Fibroblast of skin of abdomen (primary cell): ENCODE data around the gene CEBPZ. TPM values are rescaled to one million over a fixed set of nuclear protein-coding genes. Genes with fewer than 3 reads are reported as not detected.
"Not testable (repeated sequence)": the region's sequence is repeated elsewhere in the genome, so short reads cannot be mapped to it uniquely, and the experiment has no call there.

Source experiments
- DNase-seq: peaks from one replicate; pipeline ENCODE4 v3.0.0-alpha.2; 2013
- polyA plus RNA-seq, 2 experiments: library from polyadenylated mRNA; unstranded; fragments of 120-200 nt; gene quantifications; one replicate each; pipeline ENCODE4 v1.2.1, GENCODE V29; 2013; ENCODE audit not compliant: insufficient read length in 2 of 2

CEBPZ gene
- polyA plus RNA-seq (2013, experiment 1 of 2; ENCODE audit: insufficient read length): 39.6 TPM
- polyA plus RNA-seq (2013, experiment 2 of 2; ENCODE audit: insufficient read length): 37.6 TPM

DNA sequence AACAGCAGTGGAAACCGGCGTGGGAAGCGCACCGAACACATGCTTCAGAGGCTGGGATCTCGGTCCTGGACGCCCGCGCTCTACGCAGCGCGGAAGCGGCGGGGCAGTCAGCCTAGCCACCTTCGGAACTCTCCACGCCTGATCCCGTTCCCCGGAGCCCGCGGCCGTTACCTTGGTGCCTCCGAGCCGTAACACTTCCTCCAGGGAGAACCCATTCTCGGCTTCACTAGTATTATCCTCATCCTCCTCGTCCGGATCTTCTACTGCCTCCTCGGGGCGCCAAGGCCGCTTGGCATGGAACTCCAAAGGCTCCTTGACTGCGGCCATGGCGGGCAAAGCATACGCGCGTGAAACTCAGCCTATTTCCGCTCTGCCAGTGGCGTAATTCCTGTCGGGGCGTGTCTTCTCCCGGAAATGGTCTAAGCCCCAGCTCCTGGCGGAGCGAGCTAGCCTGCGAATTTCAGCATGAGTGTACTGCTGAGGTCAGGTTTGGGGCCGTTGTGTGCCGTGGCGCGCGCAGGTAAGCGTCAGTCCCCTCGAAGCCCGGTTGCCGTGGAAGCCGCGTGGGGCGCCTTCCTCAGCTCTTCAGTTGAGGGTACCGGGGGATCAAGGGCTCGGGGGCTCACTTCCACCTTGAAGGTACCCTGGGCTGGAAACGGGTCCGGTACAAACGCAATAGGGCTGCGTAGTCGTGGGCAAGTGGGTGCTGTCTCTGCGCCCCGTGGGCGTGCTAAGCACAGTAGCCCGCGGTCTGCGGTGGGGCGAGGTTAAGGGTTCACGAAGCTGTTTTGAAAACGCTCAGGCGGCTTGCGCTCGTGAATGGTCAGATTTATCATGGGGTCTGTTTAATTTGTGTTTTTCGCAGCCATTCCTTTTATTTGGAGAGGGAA, at the start of gene CEBPZ, which contains the start of gene NDUFAF7:
Gene CEBPZ (minus strand): TSS at position 356 of the 890 bp plus-strand sequence. CDS start 29 bp downstream, at position 327.
Gene NDUFAF7 (plus strand): TSS at position 418 of the 890 bp plus-strand sequence. CDS start 48 bp downstream, at position 466.
- peak; percentile 89 for DNase-seq

- DNase-seq: no peak
Measured at GRCh38 chr2:37276291-37276690, 44.9 kb upstream of the CEBPZ start.

GRCh38 chr2:37274359-37274965, 43.1 kb upstream of the CEBPZ start:
- DNase-seq: peak; percentile 15

DNA sequence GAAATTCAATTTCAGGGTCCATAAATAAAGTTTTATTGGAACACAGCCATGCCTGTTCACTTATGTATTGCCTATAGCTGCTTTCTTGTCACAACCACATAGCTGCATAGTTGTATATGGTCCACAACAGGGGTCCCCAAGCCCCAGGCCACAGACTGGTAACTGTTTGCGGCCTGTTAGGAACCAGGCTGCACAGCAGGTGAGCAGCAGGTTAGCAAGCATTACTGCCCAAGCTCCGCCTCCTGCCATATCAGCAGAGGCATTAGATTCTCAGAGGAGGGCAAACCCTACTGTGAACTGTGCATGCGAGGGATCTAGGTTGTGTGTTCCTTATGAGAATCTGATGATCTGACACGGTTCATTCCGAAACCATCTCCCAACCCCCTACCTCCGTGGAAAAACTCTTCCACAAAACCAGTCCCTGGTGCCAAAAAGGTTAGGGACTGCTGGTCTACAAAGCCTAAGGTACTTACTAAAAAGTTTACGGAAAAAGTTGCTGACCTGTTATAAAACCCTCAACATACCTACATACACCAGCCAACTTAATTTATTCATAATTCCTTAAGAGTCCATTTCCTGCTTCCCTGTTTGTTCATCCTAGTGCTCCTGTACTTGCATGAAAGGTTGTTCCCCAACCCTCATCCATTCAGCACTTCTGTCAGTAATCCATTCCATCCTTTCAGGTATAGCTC, 40.1 kb upstream of the CEBPZ start:
- DNase-seq: no peak

DNA sequence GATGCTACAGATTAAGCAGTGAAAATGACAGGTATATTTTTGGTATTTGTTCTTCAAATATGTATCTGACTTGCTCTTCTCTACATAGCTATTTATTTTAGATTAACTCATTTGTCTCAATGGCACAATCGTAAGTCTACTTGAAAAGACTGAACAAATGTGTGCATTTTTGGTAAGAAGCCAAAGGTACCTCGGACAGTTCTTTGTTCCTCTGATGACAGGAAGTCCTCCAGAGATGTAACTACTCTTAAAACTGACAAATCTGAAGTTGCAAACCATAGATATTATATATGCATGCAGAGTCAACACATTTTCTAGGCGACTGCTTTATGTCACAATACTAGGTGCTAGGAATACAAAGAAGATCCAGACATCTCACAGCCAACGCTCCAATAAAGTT, 36.7 kb upstream of the CEBPZ start:
- DNase-seq: no peak

DNA sequence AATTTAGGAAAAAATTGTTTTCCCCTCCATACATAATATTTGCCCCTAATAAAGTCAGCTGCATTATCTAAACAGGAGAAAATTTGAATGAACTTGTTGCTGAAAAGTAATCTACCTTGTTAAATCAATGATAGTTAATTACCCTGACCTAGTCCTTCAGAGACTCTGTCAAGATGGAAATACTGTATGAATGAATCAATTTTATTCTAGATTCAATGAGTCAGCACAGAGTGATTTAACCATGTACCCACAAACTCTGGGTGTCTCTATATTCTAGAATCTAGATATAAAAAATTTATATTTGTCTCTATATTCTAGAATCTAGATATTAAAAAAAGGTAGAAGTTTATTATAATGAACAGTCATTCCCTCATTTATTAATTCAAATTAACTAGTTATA, 36.3 kb upstream of the CEBPZ start:
- DNase-seq: no peak

GRCh38 chr2:37263839-37264238, 32.4 kb upstream of the CEBPZ start:
- DNase-seq: no peak

DNA sequence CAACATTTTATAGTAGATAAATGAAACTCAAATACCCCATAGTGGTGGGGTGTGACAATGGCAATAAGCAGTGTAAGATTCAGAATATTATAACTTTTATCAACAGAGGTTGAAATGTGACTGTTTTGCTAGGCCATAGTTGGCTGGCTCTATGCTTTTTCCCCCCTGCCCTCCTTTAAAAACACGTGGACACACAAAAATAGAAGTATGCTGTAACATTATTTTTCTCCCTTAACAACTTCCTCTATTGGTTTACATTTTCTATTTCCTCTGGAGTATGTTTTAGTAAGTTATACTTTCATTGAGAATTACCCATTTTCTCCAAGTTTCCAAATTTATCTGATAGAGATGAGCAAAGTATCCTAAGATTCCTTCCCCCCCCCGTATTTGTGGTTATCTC, 31.1 kb upstream of the CEBPZ start:
- no peak for DNase-seq

GRCh38 chr2:37250869-37251740, 19.7 kb upstream of the CEBPZ start:
- DNase-seq: no peak

DNA sequence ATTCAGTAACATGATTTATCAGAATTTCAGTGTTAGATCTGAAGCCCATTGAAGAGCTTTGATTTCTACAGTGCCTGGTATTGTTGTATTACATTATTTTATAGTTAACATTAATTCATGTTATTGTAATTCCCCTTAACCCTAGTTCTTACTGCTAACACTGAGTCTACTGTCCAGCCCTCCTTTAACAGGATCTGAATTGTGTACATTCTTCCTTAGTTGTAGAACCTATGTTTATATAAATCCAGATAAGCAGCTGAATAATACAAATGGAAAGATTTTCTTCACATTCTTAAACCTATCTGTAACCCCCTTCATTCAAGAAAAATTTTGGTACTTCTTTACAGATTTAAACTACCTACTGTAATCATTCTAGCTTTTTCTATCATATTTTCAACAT, 14.8 kb upstream of the CEBPZ start:
- DNase-seq: no peak

DNA sequence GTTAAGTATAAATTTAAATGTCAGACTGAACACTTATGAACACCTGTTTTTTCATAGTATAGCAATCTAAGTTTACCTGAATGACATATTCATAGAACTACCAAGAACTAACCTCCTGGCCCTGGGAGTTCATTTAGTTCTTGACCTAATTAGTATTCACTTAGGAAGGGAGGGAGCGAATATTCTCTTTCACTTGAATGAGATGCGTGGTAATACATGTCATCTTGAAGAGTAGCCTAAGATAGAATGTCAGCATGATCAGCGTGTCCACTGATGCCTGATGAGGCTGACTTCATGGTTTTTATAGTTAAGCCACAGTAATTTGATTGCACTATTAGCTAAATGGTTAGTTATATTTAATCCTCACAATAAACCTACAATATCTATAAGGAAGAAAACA, 13.4 kb upstream of the CEBPZ start:
- DNase-seq: no peak

DNA sequence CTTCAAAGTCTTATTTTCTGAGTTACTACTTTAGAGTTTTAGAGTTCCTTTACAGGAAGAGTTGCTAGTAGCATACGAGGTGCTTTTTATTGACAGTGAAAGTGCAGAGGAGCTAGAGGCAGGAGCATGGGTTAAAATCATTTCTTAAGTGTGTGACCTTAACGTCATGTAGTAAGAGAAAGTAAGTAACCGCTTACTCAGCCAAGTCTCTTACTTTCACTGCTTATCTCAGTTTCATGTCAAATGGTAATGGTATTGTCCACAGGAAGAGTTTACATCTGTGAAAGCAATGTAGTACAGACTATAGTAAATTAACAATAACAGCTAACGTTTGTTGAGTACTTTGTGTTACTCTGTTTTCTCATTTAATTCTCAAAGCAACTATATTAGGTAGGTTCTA, 12.6 kb upstream of the CEBPZ start:
- DNase-seq: no peak

DNA sequence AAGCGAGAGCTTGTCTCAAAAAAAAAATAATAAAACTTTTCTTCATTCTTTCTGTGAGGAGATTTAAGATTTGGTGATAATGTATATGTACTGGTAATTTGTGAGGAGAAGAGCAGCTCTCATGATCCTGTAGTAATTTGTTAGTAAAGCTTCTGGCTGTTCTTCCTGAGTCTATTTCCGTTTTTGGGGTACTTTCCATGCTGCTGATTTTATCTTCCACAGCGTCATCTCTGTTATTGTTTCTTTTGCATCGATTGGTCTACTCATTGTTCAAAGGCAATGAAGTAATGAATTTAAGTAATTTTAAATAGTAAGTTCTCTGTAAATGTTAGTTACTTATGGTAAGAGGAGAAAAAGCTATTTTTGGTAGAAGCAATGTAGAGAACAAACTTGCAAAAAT, 12.0 kb upstream of the CEBPZ start:
- no peak for DNase-seq

GRCh38 chr2:37232131-37232933, 936 bp upstream of the CEBPZ start:
- peak; percentile 9 for DNase-seq

- DNase-seq: peak; percentile 3
Measured at GRCh38 chr2:37230581-37230980, 815 bp downstream of the CEBPZ start.

- no peak for DNase-seq
Measured at GRCh38 chr2:37228788-37229187, 2.6 kb downstream of the CEBPZ start.

DNA sequence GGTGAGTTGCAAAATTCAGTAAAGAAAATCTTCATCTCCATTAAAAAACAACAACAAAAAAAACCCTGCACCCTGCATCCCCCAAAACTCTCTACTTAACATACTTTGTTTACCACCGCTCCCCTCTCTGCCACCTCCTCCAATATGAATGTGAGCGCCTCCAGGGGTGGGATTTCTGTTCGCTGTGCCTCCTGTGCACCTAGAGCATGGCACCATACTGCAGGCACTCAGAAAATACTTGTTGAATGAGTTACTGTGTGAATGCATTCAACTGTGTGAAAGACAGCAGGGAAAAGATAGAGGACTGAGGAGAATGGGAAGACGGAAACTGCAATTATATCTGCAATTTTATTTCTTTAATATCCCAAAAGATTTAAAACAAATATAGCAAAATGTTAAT, 4.5 kb downstream of the CEBPZ start:
- DNase-seq: no peak

- DNase-seq: not testable (repeated sequence)
Measured at GRCh38 chr2:37225129-37225528, 6.3 kb downstream of the CEBPZ start.

DNA sequence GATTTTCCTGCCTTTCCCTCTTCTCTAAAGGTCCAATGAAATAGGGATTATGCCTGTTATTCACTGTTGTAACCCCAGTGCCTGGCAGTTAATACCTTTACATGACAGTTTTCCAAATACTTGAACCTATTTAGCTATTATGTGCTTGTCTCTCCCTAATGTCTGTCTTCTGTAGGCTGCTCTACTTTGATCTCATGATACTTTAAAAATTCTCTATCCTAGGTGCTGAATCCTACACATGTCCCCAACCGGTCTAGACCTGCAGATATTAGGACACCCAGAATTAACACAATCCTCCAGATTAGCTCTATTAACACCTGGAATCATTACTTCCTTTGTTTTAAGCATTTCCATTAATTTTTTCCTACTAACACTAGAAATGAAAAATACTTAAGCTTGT, 7.3 kb downstream of the CEBPZ start:
- no peak for DNase-seq

DNA sequence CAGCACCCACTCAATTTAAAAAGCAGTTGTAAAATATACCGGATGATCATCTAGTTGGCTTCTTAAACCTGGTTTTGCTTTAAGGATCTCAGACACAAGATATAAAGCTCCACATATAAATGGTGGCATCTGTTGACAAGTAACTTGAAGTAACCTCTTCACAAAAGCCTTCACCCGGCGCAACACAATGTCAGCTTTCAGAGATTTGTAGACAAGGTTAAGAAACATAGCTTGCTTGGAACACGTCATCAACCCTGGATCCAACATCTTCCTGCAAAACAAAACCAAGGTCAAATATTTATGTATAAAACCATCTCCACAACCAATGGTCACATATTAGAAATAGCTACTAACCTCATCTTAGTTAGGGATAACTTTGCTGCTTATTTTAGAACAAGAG, 8.3 kb downstream of the CEBPZ start:
- DNase-seq: no peak

GRCh38 chr2:37219046-37219445, 12.3 kb downstream of the CEBPZ start:
- no peak for DNase-seq
